Muscle of leg (tissue), 16 donors: ENCODE measurements around the gene GPRIN3. TPM values are rescaled to one million over a fixed set of nuclear protein-coding genes. Genes with fewer than 3 reads are reported as not detected.

Experiments
- DNase-seq: peaks from one replicate; pipeline ENCODE4 v3.0.0; 2013
- H3K27ac ChIP-seq: one replicate; pipeline ENCODE4 v1.5.1; 2013; ENCODE audit warnings: mild to moderate bottlenecking, low read length, control low read depth
- H3K27me3 ChIP-seq: one replicate; pipeline ENCODE4 v1.6.1; 2013; ENCODE audit warnings: low read length; ENCODE audit not compliant: control insufficient read depth, insufficient read depth
- H3K36me3 ChIP-seq: one replicate; pipeline ENCODE4 v1.6.1; 2013; ENCODE audit warnings: low read length; ENCODE audit not compliant: control insufficient read depth, insufficient read depth
- H3K4me1 ChIP-seq: one replicate; pipeline ENCODE4 v1.6.1; 2013; ENCODE audit warnings: low read length; ENCODE audit not compliant: control insufficient read depth, insufficient read depth
- H3K4me3 ChIP-seq: one replicate; pipeline ENCODE4 v1.5.1; 2013; ENCODE audit warnings: low read length, control low read depth
- H3K9me3 ChIP-seq: replicated peaks from 2 replicates; pipeline ENCODE4 v1.6.1; 2013; ENCODE audit warnings: low read depth, low read length; ENCODE audit not compliant: control insufficient read depth
- WGBS: methylation state at CpG from one replicate; pipeline ENCODE4 v1.1.5; 2013; ENCODE audit warnings: missing lambda C conversion rate; ENCODE audit not compliant: insufficient coverage; 5-methylcytosine and 5-hydroxymethylcytosine counted together
- long read RNA-seq, 11 donors: transcript quantifications; one replicate each; lab custom pipeline, GENCODE V29; 2026
- polyA plus RNA-seq, 8 donors: library from polyadenylated mRNA; unstranded; fragments of 120-200 nt; gene quantifications; one replicate each; pipeline versions ENCODE4 v1.2.1 to v1.2.3, GENCODE V29; 2013; ENCODE audit warnings: inconsistent platforms in 1 of 8, low replicate concordance in 1 of 8; ENCODE audit not compliant: insufficient read length in 8 of 8, insufficient read depth in 1 of 8
- total RNA-seq: library from RNA; stranded (reverse); fragments of 120-200 nt; gene quantifications from one replicate; pipeline ENCODE4 v1.2.4, GENCODE V29; 2013

Gene GPRIN3
- total RNA-seq (4.3 TPM), polyA plus RNA-seq (1 to 10 TPM; 2.0 to 3.5 (median 3.0) TPM)
- long read RNA-seq, donor 1, full-length matches to known transcripts = 4 of 4 reads
- long read RNA-seq, donor 1, partial matches to known transcripts = 0 of 4 reads
- long read RNA-seq, donor 1, other reads (novel, unspliced or antisense) = 0 of 4 reads
- long read RNA-seq, donor 2 = 0 reads
- long read RNA-seq, donor 3, full-length matches to known transcripts = 4 of 4 reads
- long read RNA-seq, donor 3, partial matches to known transcripts = 0 of 4 reads
- long read RNA-seq, donor 3, other reads (novel, unspliced or antisense) = 0 of 4 reads
- long read RNA-seq, donor 4, full-length matches to known transcripts = 7 of 7 reads
- long read RNA-seq, donor 4, partial matches to known transcripts = 0 of 7 reads
- long read RNA-seq, donor 4, other reads (novel, unspliced or antisense) = 0 of 7 reads
- long read RNA-seq, donor 5, full-length matches to known transcripts = 6 of 6 reads
- long read RNA-seq, donor 5, partial matches to known transcripts = 0 of 6 reads
- long read RNA-seq, donor 5, other reads (novel, unspliced or antisense) = 0 of 6 reads
- long read RNA-seq, donor 6, full-length matches to known transcripts = 6 of 6 reads
- long read RNA-seq, donor 6, partial matches to known transcripts = 0 of 6 reads
- long read RNA-seq, donor 6, other reads (novel, unspliced or antisense) = 0 of 6 reads
- long read RNA-seq, donor 7, full-length matches to known transcripts = 3 of 3 reads
- long read RNA-seq, donor 7, partial matches to known transcripts = 0 of 3 reads
- long read RNA-seq, donor 7, other reads (novel, unspliced or antisense) = 0 of 3 reads
- long read RNA-seq, donor 8, full-length matches to known transcripts = 4 of 4 reads
- long read RNA-seq, donor 8, partial matches to known transcripts = 0 of 4 reads
- long read RNA-seq, donor 8, other reads (novel, unspliced or antisense) = 0 of 4 reads
- long read RNA-seq, donor 9, full-length matches to known transcripts = 2 of 2 reads
- long read RNA-seq, donor 9, partial matches to known transcripts = 0 of 2 reads
- long read RNA-seq, donor 9, other reads (novel, unspliced or antisense) = 0 of 2 reads
- long read RNA-seq, donor 10, full-length matches to known transcripts = 4 of 4 reads
- long read RNA-seq, donor 10, partial matches to known transcripts = 0 of 4 reads
- long read RNA-seq, donor 10, other reads (novel, unspliced or antisense) = 0 of 4 reads
- long read RNA-seq, donor 11, full-length matches to known transcripts = 4 of 4 reads
- long read RNA-seq, donor 11, partial matches to known transcripts = 0 of 4 reads
- long read RNA-seq, donor 11, other reads (novel, unspliced or antisense) = 0 of 4 reads

GRCh38 chr4:89307446-89308160, at the start of gene GPRIN3:
TSS of gene GPRIN3 (minus strand) at chr4:89307800. CDS start at chr4:89250110, 57,690 bp downstream.
- Histone ChIP-seq H3K36me3 (no peaks in the 10 kb centered on the region), H3K27ac (peak within 1 kb of the TSS; percentile 31), H3K4me3 (peak within 1 kb of the TSS; percentile 59), H3K27me3 (peaks cover 3% of the 10 kb centered on the region), H3K9me3 (no peaks in the 10 kb centered on the region), H3K4me1 (peaks cover 7% of the 10 kb centered on the region)
- WGBS = under 1% methylated on average over 51 of the region's 67 CpGs
- DNase-seq = peak; percentile 73

- no peak overlapping the region for H3K27ac ChIP-seq
- 83% methylated on average over 1 of the region's 3 CpGs for WGBS
Measured at GRCh38 chr4:89357340-89357739, 49.7 kb upstream of the GPRIN3 start.

GRCh38 chr4:89356086-89356485, 48.5 kb upstream of the GPRIN3 start:
- Histone ChIP-seq H3K4me3 (no peak overlapping the region), H3K9me3 (no peaks in the 10 kb centered on the region), H3K27ac (no peak overlapping the region), H3K27me3 (no peaks in the 10 kb centered on the region), H3K36me3 (no peaks in the 10 kb centered on the region), H3K4me1 (no peaks in the 10 kb centered on the region)
- DNase-seq = no peak
- no CpG with 5 or more reads among the region's 1 CpG for WGBS

More at GRCh38 chr4:89357340-89357739, 49.7 kb upstream of the GPRIN3 start:
- Histone ChIP-seq H3K36me3 (no peaks in the 10 kb centered on the region), H3K27me3 (no peaks in the 10 kb centered on the region), H3K9me3 (no peaks in the 10 kb centered on the region), H3K4me3 (no peak overlapping the region), H3K4me1 (no peaks in the 10 kb centered on the region)
- DNase-seq = no peak

GRCh38 chr4:89353514-89353913, 45.9 kb upstream of the GPRIN3 start:
- no peak overlapping the region for H3K27ac ChIP-seq
- H3K36me3 ChIP-seq = no peaks in the 10 kb centered on the region
- H3K4me3 ChIP-seq = no peak overlapping the region
- no peaks in the 10 kb centered on the region for H3K27me3 ChIP-seq
- H3K4me1 ChIP-seq = no peaks in the 10 kb centered on the region
- no peaks in the 10 kb centered on the region for H3K9me3 ChIP-seq
- DNase-seq = no peak
- WGBS = 100% methylated on average over 1 of the region's 3 CpGs

- H3K27me3 ChIP-seq = no peaks in the 10 kb centered on the region
- WGBS = no CpG with 5 or more reads among the region's 1 CpG
- H3K4me1 ChIP-seq = no peaks in the 10 kb centered on the region
- no peak for DNase-seq
- H3K27ac ChIP-seq = no peak overlapping the region
- H3K9me3 ChIP-seq = peaks cover 6% of the 10 kb centered on the region
- no peaks in the 10 kb centered on the region for H3K36me3 ChIP-seq
- H3K4me3 ChIP-seq = no peak overlapping the region
Measured at GRCh38 chr4:89352541-89352940, 44.9 kb upstream of the GPRIN3 start.

GRCh38 chr4:89351201-89351600, 43.6 kb upstream of the GPRIN3 start:
- no CpG with 5 or more reads among the region's 2 CpGs for WGBS
- DNase-seq = no peak
- no peak overlapping the region for H3K4me3 ChIP-seq
- no peaks in the 10 kb centered on the region for H3K36me3 ChIP-seq
- no peak overlapping the region for H3K27ac ChIP-seq
- peaks cover 9% of the 10 kb centered on the region for H3K9me3 ChIP-seq
- no peaks in the 10 kb centered on the region for H3K4me1 ChIP-seq
- H3K27me3 ChIP-seq = no peaks in the 10 kb centered on the region

- H3K27me3 ChIP-seq = no peaks in the 10 kb centered on the region
- no CpG with 5 or more reads among the region's 2 CpGs for WGBS
- no peak overlapping the region for H3K27ac ChIP-seq
- H3K4me1 ChIP-seq = no peaks in the 10 kb centered on the region
- peaks cover 9% of the 10 kb centered on the region for H3K9me3 ChIP-seq
- no peak overlapping the region for H3K4me3 ChIP-seq
- H3K36me3 ChIP-seq = no peaks in the 10 kb centered on the region
- no peak for DNase-seq
Measured at GRCh38 chr4:89347363-89348025, 39.9 kb upstream of the GPRIN3 start.

- Histone ChIP-seq H3K9me3 (peaks cover 9% of the 10 kb centered on the region), H3K27me3 (no peaks in the 10 kb centered on the region), H3K27ac (no peak overlapping the region), H3K4me1 (no peaks in the 10 kb centered on the region), H3K4me3 (no peak overlapping the region), H3K36me3 (no peaks in the 10 kb centered on the region)
- no CpG with 5 or more reads among the region's 3 CpGs for WGBS
- no peak for DNase-seq
Measured at GRCh38 chr4:89344571-89344970, 37.0 kb upstream of the GPRIN3 start.

GRCh38 chr4:89338206-89338605, 30.6 kb upstream of the GPRIN3 start:
- Histone ChIP-seq H3K9me3 (no peaks in the 10 kb centered on the region), H3K4me3 (no peak overlapping the region), H3K27me3 (no peaks in the 10 kb centered on the region), H3K4me1 (no peaks in the 10 kb centered on the region), H3K36me3 (no peaks in the 10 kb centered on the region), H3K27ac (no peak overlapping the region)
- DNase-seq = no peak
